DOHH2 (cell line): ENCODE data around the gene MAGI1.

Experiments
- H3F3A ChIP-seq: fragments of 200-600 bp; sonication (generic), shearing (Covaris generic); 2 replicates; pipeline ENCODE4 v1.6.0; 2016; ENCODE audit warnings: antibody characterized with exemption, mild to moderate bottlenecking; ENCODE audit not compliant: control insufficient read depth, insufficient read depth
- H3K27ac ChIP-seq: fragments of 200-600 bp; sonication (generic); 2 replicates; pipeline ENCODE4 v1.5.1; 2014; ENCODE audit warnings: low read depth, mild to moderate bottlenecking, low read length, moderate library complexity
- H3K27me3 ChIP-seq: fragments of 200-600 bp; sonication (generic); 2 replicates; pipeline ENCODE4 v1.6.1; 2014; ENCODE audit warnings: mild to moderate bottlenecking, low read length, mixed read lengths; ENCODE audit not compliant: control insufficient read depth
- H3K36me3 ChIP-seq: fragments of 200-600 bp; sonication (generic); 2 replicates; pipeline ENCODE4 v1.6.1; 2014; ENCODE audit warnings: mild to moderate bottlenecking, low read length, moderate library complexity, mixed read lengths; ENCODE audit not compliant: control insufficient read depth
- H3K4me1 ChIP-seq: fragments of 200-600 bp; sonication (generic); 2 replicates; pipeline ENCODE4 v1.6.1; 2014; ENCODE audit warnings: mild to moderate bottlenecking, low read length, mixed read lengths; ENCODE audit not compliant: control insufficient read depth
- H3K4me2 ChIP-seq: fragments of 200-600 bp; sonication (generic); 2 replicates; pipeline ENCODE4 v1.6.0; 2014; ENCODE audit warnings: mild to moderate bottlenecking, low read length, moderate library complexity
- H3K4me3 ChIP-seq: fragments of 200-600 bp; sonication (generic); 2 replicates; pipeline ENCODE4 v1.5.1; 2014; ENCODE audit warnings: mild to moderate bottlenecking, low read length, mixed read lengths
- H3K79me2 ChIP-seq: fragments of 200-600 bp; sonication (generic); 2 replicates; pipeline ENCODE4 v1.6.1; 2014; ENCODE audit warnings: mild to moderate bottlenecking, low read length, mixed read lengths; ENCODE audit not compliant: control insufficient read depth
- H3K9me2 ChIP-seq: fragments of 200-600 bp; sonication (generic); replicated peaks from 2 replicates; pipeline ENCODE4 v1.6.1; 2014; ENCODE audit warnings: mild to moderate bottlenecking, low read length, mixed read lengths; ENCODE audit not compliant: control insufficient read depth
- H3K9me3 ChIP-seq: fragments of 200-600 bp; sonication (generic); 2 replicates; pipeline ENCODE4 v1.6.1; 2014; ENCODE audit warnings: antibody characterized with exemption, low read length, mixed read lengths; ENCODE audit not compliant: control insufficient read depth, insufficient read depth
- H4K20me1 ChIP-seq: fragments of 200-600 bp; sonication (generic); 2 replicates; pipeline ENCODE4 v1.6.0; 2014; ENCODE audit warnings: low read depth, mild to moderate bottlenecking, antibody characterized with exemption, low read length, moderate library complexity; ENCODE audit not compliant: control insufficient read depth, insufficient read depth
- CTCF ChIP-seq: fragments of 200-600 bp; sonication (generic); IDR thresholded peaks from one replicate; pipeline ENCODE4 v1.5.1; 2014; ENCODE audit warnings: antibody characterized with exemption, mild to moderate bottlenecking, low read depth, low read length; ENCODE audit not compliant: poor library complexity, severe bottlenecking
- EZH2phosphoT487 ChIP-seq: fragments of 200-600 bp; sonication (generic); IDR thresholded peaks from 2 replicates; pipeline ENCODE4 v1.6.1; 2017; ENCODE audit warnings: borderline replicate concordance, mild to moderate bottlenecking, antibody characterized with exemption, low read length, moderate library complexity, mixed read lengths

Gene MAGI1

GRCh38 chr3:65502526-65502925, 536.2 kb downstream of the MAGI1 start:
- H3F3A ChIP-seq, result no peaks in the 10 kb centered on the region
- TF ChIP-seq CTCF (no peak), EZH2phosphoT487 (no peak)
- H3K36me3 ChIP-seq, result no peaks in the 10 kb centered on the region
- H3K9me3 ChIP-seq, result no peaks in the 10 kb centered on the region
- no peak overlapping the region for H3K27ac ChIP-seq
- no peak overlapping the region for H3K4me2 ChIP-seq
- no peak overlapping the region for H3K4me3 ChIP-seq
- H3K79me2 ChIP-seq, result no peaks in the 10 kb centered on the region
- H3K4me1 ChIP-seq, result no peaks in the 10 kb centered on the region
- no peaks in the 10 kb centered on the region for H4K20me1 ChIP-seq
- no peaks in the 10 kb centered on the region for H3K27me3 ChIP-seq
- H3K9me2 ChIP-seq, result no peaks in the 10 kb centered on the region

- H3K4me2 ChIP-seq, result no peak overlapping the region
- no peak for TF ChIP-seq EZH2phosphoT487
- no peak for TF ChIP-seq CTCF
- no peaks in the 10 kb centered on the region for H4K20me1 ChIP-seq
- no peaks in the 10 kb centered on the region for H3K27me3 ChIP-seq
- H3F3A ChIP-seq, result no peaks in the 10 kb centered on the region
- H3K9me2 ChIP-seq, result no peaks in the 10 kb centered on the region
- H3K79me2 ChIP-seq, result no peaks in the 10 kb centered on the region
- no peaks in the 10 kb centered on the region for H3K36me3 ChIP-seq
- no peaks in the 10 kb centered on the region for H3K4me1 ChIP-seq
- no peak overlapping the region for H3K4me3 ChIP-seq
- no peaks in the 10 kb centered on the region for H3K9me3 ChIP-seq
- no peak overlapping the region for H3K27ac ChIP-seq
Observed at GRCh38 chr3:65500398-65501306, 538.1 kb downstream of the MAGI1 start.

- Histone ChIP-seq H3K79me2 (no peaks in the 10 kb centered on the region), H3F3A (no peaks in the 10 kb centered on the region), H3K27me3 (no peaks in the 10 kb centered on the region), H3K27ac (no peak overlapping the region), H3K9me2 (no peaks in the 10 kb centered on the region), H3K4me1 (no peaks in the 10 kb centered on the region), H3K36me3 (no peaks in the 10 kb centered on the region), H3K9me3 (no peaks in the 10 kb centered on the region), H3K4me2 (no peak overlapping the region), H4K20me1 (no peaks in the 10 kb centered on the region), H3K4me3 (no peak overlapping the region)
- TF ChIP-seq EZH2phosphoT487 (no peak), CTCF (no peak)
Observed at GRCh38 chr3:65497846-65498245, 540.9 kb downstream of the MAGI1 start.
